Thyroid gland (tissue), 4 donors: Measurements from ENCODE around the gene TYK2.

Experiments used
- POLR2A ChIP-seq, 2 donors: fragments of 450-650 bp; IDR thresholded peaks; one replicate each; pipeline ENCODE4 v1.6.1; 2017; ENCODE audit warnings: antibody characterized with exemption in 2 of 2, mild to moderate bottlenecking in 2 of 2, moderate library complexity in 1 of 2
- TF ChIP-seq, protein P1 (sequence below), 6 experiments: fragments of 200-600 bp in 3 of 6; fragments of 450-650 bp in 3 of 6; sonication (generic) in 3 of 6; IDR thresholded peaks; one replicate each; pipeline ENCODE4 v1.5.1; 2016 to 2019; ENCODE audit warnings: antibody characterized with exemption in 6 of 6, mild to moderate bottlenecking in 2 of 6, inconsistent platforms in 1 of 6, moderate library complexity in 1 of 6

DNA sequence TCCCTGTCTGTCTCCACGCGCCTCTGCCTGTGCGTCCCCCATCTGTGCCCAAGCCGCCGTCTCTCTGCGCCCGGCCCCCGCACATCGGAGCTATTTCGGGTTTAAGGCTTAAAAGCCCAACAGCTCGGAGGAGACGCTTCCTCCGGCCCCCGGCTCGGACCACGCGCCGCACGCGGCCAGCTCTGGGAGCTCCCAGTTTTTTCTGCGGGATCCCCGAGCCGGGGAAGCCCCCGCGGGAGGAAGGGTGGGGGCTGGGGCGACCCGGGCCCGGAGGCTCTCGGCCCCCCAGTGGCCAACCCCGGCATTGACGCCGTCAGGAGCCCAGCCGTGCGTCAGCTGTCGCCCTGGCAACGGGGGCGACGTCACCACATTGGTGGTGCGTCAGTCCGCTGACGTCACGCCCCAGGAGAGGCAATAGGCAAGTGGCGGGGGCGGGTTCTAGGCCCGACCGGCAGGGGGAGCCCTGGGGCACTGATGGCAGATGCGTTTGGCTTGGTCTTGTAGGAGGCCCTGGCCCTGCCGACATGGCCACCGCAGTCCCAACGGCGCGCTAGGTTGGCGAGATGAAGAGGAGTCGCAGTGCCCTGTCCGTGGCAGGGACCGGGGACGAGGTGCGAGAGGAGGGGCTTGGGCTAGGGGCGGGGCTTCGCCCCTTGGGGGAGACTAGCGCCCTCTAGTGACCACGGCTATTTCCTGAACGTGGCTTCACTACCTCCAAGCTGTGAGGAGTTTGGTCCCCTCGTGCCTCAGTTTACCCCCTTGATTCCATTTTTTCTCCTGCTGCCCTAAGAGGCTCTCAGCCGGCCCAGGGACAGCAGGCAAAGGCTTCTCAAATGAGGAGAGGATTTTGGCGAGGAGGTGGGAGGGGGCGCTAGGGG lies 36.2 kb upstream of the TYK2 start:
- TF ChIP-seq, protein P1, sequence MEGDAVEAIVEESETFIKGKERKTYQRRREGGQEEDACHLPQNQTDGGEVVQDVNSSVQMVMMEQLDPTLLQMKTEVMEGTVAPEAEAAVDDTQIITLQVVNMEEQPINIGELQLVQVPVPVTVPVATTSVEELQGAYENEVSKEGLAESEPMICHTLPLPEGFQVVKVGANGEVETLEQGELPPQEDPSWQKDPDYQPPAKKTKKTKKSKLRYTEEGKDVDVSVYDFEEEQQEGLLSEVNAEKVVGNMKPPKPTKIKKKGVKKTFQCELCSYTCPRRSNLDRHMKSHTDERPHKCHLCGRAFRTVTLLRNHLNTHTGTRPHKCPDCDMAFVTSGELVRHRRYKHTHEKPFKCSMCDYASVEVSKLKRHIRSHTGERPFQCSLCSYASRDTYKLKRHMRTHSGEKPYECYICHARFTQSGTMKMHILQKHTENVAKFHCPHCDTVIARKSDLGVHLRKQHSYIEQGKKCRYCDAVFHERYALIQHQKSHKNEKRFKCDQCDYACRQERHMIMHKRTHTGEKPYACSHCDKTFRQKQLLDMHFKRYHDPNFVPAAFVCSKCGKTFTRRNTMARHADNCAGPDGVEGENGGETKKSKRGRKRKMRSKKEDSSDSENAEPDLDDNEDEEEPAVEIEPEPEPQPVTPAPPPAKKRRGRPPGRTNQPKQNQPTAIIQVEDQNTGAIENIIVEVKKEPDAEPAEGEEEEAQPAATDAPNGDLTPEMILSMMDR (IDR thresholded peaks at IDR 0.05), result peak; percentile 53 to 77 (median 56)
- TF ChIP-seq POLR2A (IDR thresholded peaks at IDR 0.05), result no peak
